ENCODE data around the gene DOCK10.
A peak's percentile ranks its signal among the peaks of the same experiment; 100 is the strongest.
"Not testable (repeated sequence)": the region's sequence is repeated elsewhere in the genome, so short reads cannot be mapped to it uniquely, and the experiment has no call there.

Gene DOCK10

GRCh38 chr2:224919472-224920110 lies 122.7 kb downstream of the DOCK10 start:
- H3K4me1 ChIP-seq (ENCODE audit: insufficient read depth, low read length): peaks cover 4% of the 10 kb centered on the region; the same call in 1 of the 2 replicates
- no peak overlapping the region for H3K27ac ChIP-seq (ENCODE audit: low read length)
- TF ChIP-seq CTCF (IDR thresholded peaks at IDR 0.05; ENCODE audit: borderline replicate concordance, extremely low read depth, low read length, poor library complexity, severe bottlenecking): no peak
- TF ChIP-seq EZH2 (IDR thresholded peaks at IDR 0.05; ENCODE audit: borderline replicate concordance, low read depth, low read length, severe bottlenecking): no peak
- H3K79me2 ChIP-seq (ENCODE audit: insufficient read depth, low read length): no peaks in the 10 kb centered on the region; the same call in 1 of the 2 replicates
- peaks cover 32% of the 10 kb centered on the region for H3K36me3 ChIP-seq (ENCODE audit: insufficient read depth, low read length)
- H3K4me3 ChIP-seq (ENCODE audit: low read depth in 1 of 2, low read length in 2 of 2): no peak overlapping the region
- H3K4me2 ChIP-seq (ENCODE audit: insufficient read depth, low read length): no peak overlapping the region
- ATAC-seq (ENCODE audit: insufficient read depth, low read depth) (peak; percentile 56; the same call in 2 of the 3 replicates), DNase-seq (no peak)
- H2AFZ ChIP-seq (ENCODE audit: low read depth, low read length): no peak overlapping the region
- H4K20me1 ChIP-seq (ENCODE audit: insufficient read depth, low read length): peaks cover 10% of the 10 kb centered on the region; the same call in 1 of the 2 replicates
- no peak overlapping the region for H3K9ac ChIP-seq (ENCODE audit: low read depth, low read length)
- no peaks in the 10 kb centered on the region for H3K27me3 ChIP-seq (ENCODE audit: insufficient read depth, low read length, poor library complexity)
- H3K9me3 ChIP-seq (ENCODE audit: insufficient read depth, low read length, severe bottlenecking): no peaks in the 10 kb centered on the region

- Histone ChIP-seq H3K9me3 (ENCODE audit: insufficient read depth, low read length, severe bottlenecking) (no peaks in the 10 kb centered on the region), H3K4me1 (ENCODE audit: insufficient read depth, low read length) (peaks cover 4% of the 10 kb centered on the region; the same call in 1 of the 2 replicates), H2AFZ (ENCODE audit: low read depth, low read length) (no peak overlapping the region), H3K27me3 (ENCODE audit: insufficient read depth, low read length, poor library complexity) (no peaks in the 10 kb centered on the region), H3K4me2 (ENCODE audit: insufficient read depth, low read length) (no peak overlapping the region), H3K36me3 (ENCODE audit: insufficient read depth, low read length) (peaks cover 32% of the 10 kb centered on the region), H4K20me1 (ENCODE audit: insufficient read depth, low read length) (peaks cover 10% of the 10 kb centered on the region; the same call in 1 of the 2 replicates), H3K27ac (ENCODE audit: low read length) (no peak overlapping the region), H3K4me3 (ENCODE audit: low read depth in 1 of 2, low read length in 2 of 2) (no peak overlapping the region), H3K9ac (ENCODE audit: low read depth, low read length) (no peak overlapping the region), H3K79me2 (ENCODE audit: insufficient read depth, low read length) (no peaks in the 10 kb centered on the region; the same call in 1 of the 2 replicates)
- TF ChIP-seq CTCF (IDR thresholded peaks at IDR 0.05; ENCODE audit: borderline replicate concordance, extremely low read depth, low read length, poor library complexity, severe bottlenecking) (no peak), EZH2 (IDR thresholded peaks at IDR 0.05; ENCODE audit: borderline replicate concordance, low read depth, low read length, severe bottlenecking) (no peak)
- no peak for DNase-seq
- no peak for ATAC-seq (ENCODE audit: insufficient read depth, low read depth)
Observed at GRCh38 chr2:224918626-224919471, 123.4 kb downstream of the DOCK10 start.

- not testable (repeated sequence) for ATAC-seq (ENCODE audit: insufficient read depth, low read depth); H4K20me1 ChIP-seq (ENCODE audit: insufficient read depth, low read length); DNase-seq; H3K27ac ChIP-seq (ENCODE audit: low read length); H3K9me3 ChIP-seq (ENCODE audit: insufficient read depth, low read length, severe bottlenecking); H3K4me1 ChIP-seq (ENCODE audit: insufficient read depth, low read length); H3K9ac ChIP-seq (ENCODE audit: low read depth, low read length); H3K4me3 ChIP-seq (ENCODE audit: low read depth in 1 of 2, low read length in 2 of 2); H3K27me3 ChIP-seq (ENCODE audit: insufficient read depth, low read length, poor library complexity); H2AFZ ChIP-seq (ENCODE audit: low read depth, low read length); H3K4me2 ChIP-seq (ENCODE audit: insufficient read depth, low read length); H3K79me2 ChIP-seq (ENCODE audit: insufficient read depth, low read length)
- H3K36me3 ChIP-seq (ENCODE audit: insufficient read depth, low read length): peaks cover 36% of the 10 kb centered on the region
Observed at GRCh38 chr2:224917246-224917645, 125.0 kb downstream of the DOCK10 start.

- no peaks in the 10 kb centered on the region for H3K4me1 ChIP-seq (ENCODE audit: insufficient read depth, low read length)
- ATAC-seq (ENCODE audit: insufficient read depth, low read depth) (no peak), DNase-seq (no peak)
- peaks cover 36% of the 10 kb centered on the region for H3K36me3 ChIP-seq (ENCODE audit: insufficient read depth, low read length)
- H4K20me1 ChIP-seq (ENCODE audit: insufficient read depth, low read length): peaks cover 10% of the 10 kb centered on the region; the same call in 1 of the 2 replicates
- no peak overlapping the region for H3K4me3 ChIP-seq (ENCODE audit: low read depth in 1 of 2, low read length in 2 of 2)
- no peaks in the 10 kb centered on the region for H3K9me3 ChIP-seq (ENCODE audit: insufficient read depth, low read length, severe bottlenecking)
- TF ChIP-seq CTCF (IDR thresholded peaks at IDR 0.05; ENCODE audit: borderline replicate concordance, extremely low read depth, low read length, poor library complexity, severe bottlenecking) (no peak), EZH2 (IDR thresholded peaks at IDR 0.05; ENCODE audit: borderline replicate concordance, low read depth, low read length, severe bottlenecking) (no peak)
- H3K4me2 ChIP-seq (ENCODE audit: insufficient read depth, low read length): no peak overlapping the region
- no peak overlapping the region for H3K9ac ChIP-seq (ENCODE audit: low read depth, low read length)
- no peak overlapping the region for H2AFZ ChIP-seq (ENCODE audit: low read depth, low read length)
- no peak overlapping the region for H3K27ac ChIP-seq (ENCODE audit: low read length)
- H3K27me3 ChIP-seq (ENCODE audit: insufficient read depth, low read length, poor library complexity): no peaks in the 10 kb centered on the region
- no peaks in the 10 kb centered on the region; the same call in none of the 2 replicates for H3K79me2 ChIP-seq (ENCODE audit: insufficient read depth, low read length)
Observed at GRCh38 chr2:224915136-224915535, 127.1 kb downstream of the DOCK10 start.

Data from DND-41 (cell line).